Neural progenitor cell (in vitro differentiated cells): ENCODE data around the gene ENSA. TPM values are rescaled to one million over a fixed set of nuclear protein-coding genes. Genes with fewer than 3 reads are reported as not detected.
"Not testable (repeated sequence)": the region's sequence is repeated elsewhere in the genome, so short reads cannot be mapped to it uniquely, and the experiment has no call there.

Experiments
- DNase-seq: peaks from one replicate; pipeline ENCODE4 v3.0.0-alpha.2; 2016; ENCODE audit warnings: low spot score
- H2AFZ ChIP-seq: fragments of 200-600 bp; sonication (generic); replicated peaks from 2 replicates; pipeline ENCODE4 v1.6.1; 2016; ENCODE audit warnings: antibody characterized with exemption
- H3F3A ChIP-seq: fragments of 200-600 bp; sonication (generic); 2 replicates; pipeline ENCODE4 v1.6.1; 2016; ENCODE audit warnings: antibody characterized with exemption, low read depth
- H3K27ac ChIP-seq: fragments of 200-600 bp; sonication (generic); 2 replicates; pipeline ENCODE4 v1.5.1; 2016; ENCODE audit warnings: mild to moderate bottlenecking
- H3K27me3 ChIP-seq: fragments of 200-600 bp; sonication (generic); 2 replicates; pipeline ENCODE4 v1.6.1; 2016; ENCODE audit warnings: mild to moderate bottlenecking, moderate library complexity
- H3K36me3 ChIP-seq: fragments of 200-600 bp; sonication (generic); 2 replicates; pipeline ENCODE4 v1.5.1; 2016
- H3K4me1 ChIP-seq: fragments of 200-600 bp; sonication (generic); 2 replicates; pipeline ENCODE4 v1.6.1; 2016; ENCODE audit warnings: mixed run types
- H3K4me2 ChIP-seq: fragments of 200-600 bp; sonication (generic); 2 replicates; pipeline ENCODE4 v1.6.1; 2016
- H3K4me3 ChIP-seq: fragments of 200-600 bp; sonication (generic); 2 replicates; pipeline ENCODE4 v1.5.1; 2016
- H3K79me2 ChIP-seq: fragments of 200-600 bp; sonication (generic); 2 replicates; pipeline ENCODE4 v1.6.1; 2016; ENCODE audit warnings: low read depth
- H3K9ac ChIP-seq: fragments of 200-600 bp; sonication (generic); 2 replicates; pipeline ENCODE4 v1.6.1; 2016
- H3K9me3 ChIP-seq: fragments of 200-600 bp; sonication (generic); 2 replicates; pipeline ENCODE4 v1.5.1; 2016; ENCODE audit warnings: low read depth
- H4K20me1 ChIP-seq: fragments of 200-600 bp; sonication (generic); 2 replicates; pipeline ENCODE4 v1.6.1; 2016; ENCODE audit warnings: low read depth
- H3K27ac Mint-ChIP-seq: 3 replicates; pipeline ENCODE4 v1.8.0; 2021; ENCODE audit warnings: mixed read lengths
- H3K27me3 Mint-ChIP-seq: 2 replicates; pipeline ENCODE4 v1.8.0; 2022; ENCODE audit warnings: low read depth, mild to moderate bottlenecking, inconsistent platforms, moderate library complexity, mixed read lengths; ENCODE audit not compliant: insufficient read depth
- H3K36me3 Mint-ChIP-seq: 3 replicates; pipeline ENCODE4 v1.8.0; 2021; ENCODE audit warnings: mixed read lengths
- H3K4me1 Mint-ChIP-seq: 3 replicates; pipeline ENCODE4 v1.8.0; 2021; ENCODE audit warnings: mixed read lengths
- H3K4me3 Mint-ChIP-seq: 3 replicates; pipeline ENCODE4 v1.8.0; 2021; ENCODE audit warnings: mild to moderate bottlenecking, moderate library complexity, mixed read lengths
- H3K9me3 Mint-ChIP-seq: 3 replicates; pipeline ENCODE4 v1.8.0; 2020; ENCODE audit warnings: mixed read lengths
- CTCF ChIP-seq: fragments of 200-600 bp; sonication (generic); IDR thresholded peaks from 2 replicates; pipeline ENCODE4 v1.5.1; 2017; ENCODE audit warnings: antibody characterized with exemption, mild to moderate bottlenecking
- EZH2 ChIP-seq: fragments of 200-600 bp; sonication (generic); IDR thresholded peaks from 2 replicates; pipeline ENCODE4 v1.6.1; 2017; ENCODE audit warnings: antibody characterized with exemption, mild to moderate bottlenecking, moderate library complexity
- EZH2phosphoT487 ChIP-seq: fragments of 200-600 bp; sonication (generic); IDR thresholded peaks from 2 replicates; pipeline ENCODE4 v1.6.1; 2017; ENCODE audit warnings: antibody characterized with exemption
- total RNA-seq: library from RNA; depleted of rRNA; stranded (reverse); fragments of >200 nt; gene quantifications from 2 replicates; pipeline ENCODE4 v1.2.3, GENCODE V29; 2015; ENCODE audit warnings: low replicate concordance

The ENSA gene
- total RNA-seq, 1 donor from 2014 or later, result 201 TPM

GRCh38 chr1:150660584-150660983 is 31.2 kb upstream of the ENSA start:
- Histone ChIP-seq H3K27me3 (no peaks in the 10 kb centered on the region), H4K20me1 (no peaks in the 10 kb centered on the region), H3K9ac (no peak overlapping the region), H3K36me3 (peaks cover 5% of the 10 kb centered on the region), H3K4me2 (no peak overlapping the region), H2AFZ (no peak overlapping the region), H3K4me1 (no peaks in the 10 kb centered on the region), H3K27ac (no peak overlapping the region), H3K9me3 (no peaks in the 10 kb centered on the region), H3F3A (no peaks in the 10 kb centered on the region), H3K4me3 (no peak overlapping the region), H3K79me2 (no peaks in the 10 kb centered on the region)
- Mint-ChIP-seq H3K27me3 (no peaks in the 10 kb centered on the region), H3K4me1 (no peaks in the 10 kb centered on the region), H3K36me3 (peaks cover 18% of the 10 kb centered on the region), H3K27ac (no peak overlapping the region), H3K4me3 (no peak overlapping the region), H3K9me3 (no peaks in the 10 kb centered on the region)
- TF ChIP-seq EZH2phosphoT487 (no peak), EZH2 (no peak)
- no peak for DNase-seq

- not testable (repeated sequence) for DNase-seq, H3K9ac ChIP-seq, H3K4me3 Mint-ChIP-seq, H3K4me2 ChIP-seq, H3K4me1 ChIP-seq, H3K27me3 Mint-ChIP-seq, H3K27ac ChIP-seq, H3K4me3 ChIP-seq, H3K9me3 ChIP-seq, H3K79me2 ChIP-seq, H3K4me1 Mint-ChIP-seq, H3K36me3 ChIP-seq, H3F3A ChIP-seq, H3K9me3 Mint-ChIP-seq, H3K27me3 ChIP-seq, H3K27ac Mint-ChIP-seq, H4K20me1 ChIP-seq, H2AFZ ChIP-seq
- peaks cover 14% of the 10 kb centered on the region for H3K36me3 Mint-ChIP-seq
These were observed 27.7 kb upstream of the ENSA start for GRCh38 chr1:150657064-150657463.

- H3K9me3 Mint-ChIP-seq, H3K36me3 ChIP-seq, H3K9ac ChIP-seq, H3K27me3 Mint-ChIP-seq, H3K4me1 ChIP-seq, DNase-seq, H3F3A ChIP-seq, H3K4me2 ChIP-seq, H3K36me3 Mint-ChIP-seq, H3K4me1 Mint-ChIP-seq, H3K79me2 ChIP-seq, H3K27ac Mint-ChIP-seq, H4K20me1 ChIP-seq, H3K27me3 ChIP-seq, H3K4me3 ChIP-seq, H2AFZ ChIP-seq, H3K27ac ChIP-seq, H3K4me3 Mint-ChIP-seq, H3K9me3 ChIP-seq: not testable (repeated sequence)
These were observed 25.2 kb upstream of the ENSA start for GRCh38 chr1:150654635-150655034.

GRCh38 chr1:150650193-150650592 is 20.8 kb upstream of the ENSA start:
- Histone ChIP-seq H2AFZ (no peak overlapping the region), H3K79me2 (no peaks in the 10 kb centered on the region), H3K4me2 (no peak overlapping the region), H3K27me3 (no peaks in the 10 kb centered on the region), H3K27ac (no peak overlapping the region), H3F3A (no peaks in the 10 kb centered on the region), H4K20me1 (no peaks in the 10 kb centered on the region), H3K9me3 (no peaks in the 10 kb centered on the region), H3K9ac (no peak overlapping the region), H3K36me3 (no peaks in the 10 kb centered on the region), H3K4me3 (no peak overlapping the region), H3K4me1 (no peaks in the 10 kb centered on the region)
- Mint-ChIP-seq H3K36me3 (peaks cover 8% of the 10 kb centered on the region), H3K27me3 (no peaks in the 10 kb centered on the region), H3K4me3 (no peak overlapping the region), H3K27ac (no peak overlapping the region), H3K4me1 (no peaks in the 10 kb centered on the region), H3K9me3 (no peaks in the 10 kb centered on the region)
- no peak for TF ChIP-seq CTCF
- no peak for TF ChIP-seq EZH2phosphoT487
- TF ChIP-seq EZH2, result no peak
- no peak for DNase-seq

GRCh38 chr1:150649441-150650075 is 20.1 kb upstream of the ENSA start:
- Mint-ChIP-seq H3K36me3 (peaks cover 6% of the 10 kb centered on the region), H3K27ac (peak overlapping the region; percentile 8), H3K4me3 (no peak overlapping the region), H3K9me3 (no peaks in the 10 kb centered on the region), H3K27me3 (no peaks in the 10 kb centered on the region), H3K4me1 (no peaks in the 10 kb centered on the region)
- no peaks in the 10 kb centered on the region for H3K9me3 ChIP-seq
- H3K36me3 ChIP-seq, result no peaks in the 10 kb centered on the region
- no peaks in the 10 kb centered on the region for H3K79me2 ChIP-seq
- no peaks in the 10 kb centered on the region for H3K4me1 ChIP-seq
- H3K27me3 ChIP-seq, result no peaks in the 10 kb centered on the region
- H4K20me1 ChIP-seq, result peaks cover 3% of the 10 kb centered on the region
- no peak for TF ChIP-seq CTCF
- no peak for TF ChIP-seq EZH2phosphoT487
- TF ChIP-seq EZH2, result no peak
- no peak overlapping the region for H3K9ac ChIP-seq
- no peak overlapping the region for H3K4me2 ChIP-seq
- H3K27ac ChIP-seq, result no peak overlapping the region
- no peak overlapping the region for H3K4me3 ChIP-seq
- H3F3A ChIP-seq, result no peaks in the 10 kb centered on the region
- DNase-seq, result no peak
- no peak overlapping the region for H2AFZ ChIP-seq
